CD4-positive, alpha-beta memory T cell (primary cell): ENCODE results near the gene CHCHD3. TPM values are rescaled to one million over a fixed set of nuclear protein-coding genes. Genes with fewer than 3 reads are reported as not detected.
"Not testable (repeated sequence)": the region's sequence is repeated elsewhere in the genome, so short reads cannot be mapped to it uniquely, and the experiment has no call there.

Source experiments
- CTCF ChIA-PET: fragments of 350-600 bp; sonication (Branson Sonifier 250); formaldehyde crosslinking; loops from one replicate; lab custom pipeline; 2021; ENCODE audit warnings: inconsistent platforms; ENCODE audit not compliant: partially characterized antibody; lab: Charles Lee
- POLR2A ChIA-PET: fragments of 350-600 bp; sonication (Branson Sonifier 250); formaldehyde crosslinking; loops from one replicate; lab custom pipeline; 2021; ENCODE audit not compliant: partially characterized antibody; lab: Charles Lee
- DNase-seq, 5 donors: peaks; one replicate each; pipeline versions ENCODE4 v3.0.0 to v3.0.0-alpha.2; 2020 to 2022; ENCODE audit warnings: mixed read lengths in 1 of 5
- H3K27ac ChIP-seq: one replicate; pipeline ENCODE4 v1.7.0; 2013; ENCODE audit warnings: low read depth, low read length
- H3K27me3 ChIP-seq: 2 replicates; pipeline ENCODE4 v1.7.0; 2013; ENCODE audit warnings: mild to moderate bottlenecking, low read length, moderate library complexity; ENCODE audit not compliant: insufficient read depth
- H3K36me3 ChIP-seq: 2 replicates; pipeline ENCODE4 v1.7.0; 2013; ENCODE audit warnings: mild to moderate bottlenecking, low read length, moderate library complexity; ENCODE audit not compliant: insufficient read depth
- H3K4me1 ChIP-seq: 2 replicates; pipeline ENCODE4 v1.7.0; 2013; ENCODE audit warnings: mild to moderate bottlenecking, low read length, moderate library complexity; ENCODE audit not compliant: insufficient read depth
- H3K4me3 ChIP-seq, 2 donors: one replicate each; pipeline ENCODE4 v1.7.0; 2013; ENCODE audit warnings: low read length in 2 of 2, mild to moderate bottlenecking in 1 of 2
- H3K9me3 ChIP-seq, 2 donors: one replicate each; pipeline ENCODE4 v1.7.0; 2013; ENCODE audit warnings: low read length in 2 of 2, control low read depth in 1 of 2; ENCODE audit not compliant: control insufficient read depth in 1 of 2
- H3K27ac Mint-ChIP-seq, 7 donors: one replicate each; pipeline ENCODE4 v1.8.0; 2020 to 2021; ENCODE audit warnings: mixed read lengths in 7 of 7, mild to moderate bottlenecking in 6 of 7, inconsistent platforms in 3 of 7, moderate library complexity in 3 of 7
- H3K27me3 Mint-ChIP-seq, 2 donors: one replicate each; pipeline ENCODE4 v1.8.0; 2020 to 2021; ENCODE audit warnings: mixed read lengths in 2 of 2
- H3K36me3 Mint-ChIP-seq, 2 donors: one replicate each; pipeline ENCODE4 v1.8.0; 2020 to 2021; ENCODE audit warnings: mixed read lengths in 2 of 2, inconsistent platforms in 1 of 2, mild to moderate bottlenecking in 1 of 2
- H3K4me1 Mint-ChIP-seq, 4 donors: one replicate each; pipeline ENCODE4 v1.8.0; 2020 to 2021; ENCODE audit warnings: mixed read lengths in 4 of 4, mild to moderate bottlenecking in 1 of 4
- H3K4me3 Mint-ChIP-seq, 8 donors: one replicate each; pipeline ENCODE4 v1.8.0; 2020 to 2021; ENCODE audit warnings: mixed read lengths in 8 of 8, mild to moderate bottlenecking in 7 of 8, moderate library complexity in 6 of 8, inconsistent platforms in 3 of 8
- H3K9me3 Mint-ChIP-seq, 8 donors: one replicate each; pipeline ENCODE4 v1.8.0; 2020 to 2021; ENCODE audit warnings: mixed read lengths in 8 of 8, mild to moderate bottlenecking in 5 of 8, inconsistent platforms in 3 of 8, moderate library complexity in 1 of 8
- intact Hi-C: fragments of 100-400 bp; cut with micrococcal nuclease; formaldehyde crosslinking; loops from one replicate; pipeline ENCODE4 v1.15.1; 2023
- polyA plus RNA-seq, 2 donors: library from polyadenylated mRNA; unstranded; fragments of 300-500 nt; fragmentation: Illumina TruSeq; gene quantifications; one replicate each; pipeline ENCODE4 v1.2.3, GENCODE V29; 2021
- total RNA-seq, 2 experiments: library from RNA; stranded (reverse); gene quantifications; one replicate each; pipeline ENCODE4 v1.2.3, GENCODE V29; 2021

CHCHD3 gene
- total and polyA plus RNA-seq, 4 experiments from 2014 or later: 25.2 to 77.3 (median 35.6) TPM

- H3K4me1 ChIP-seq: no peaks in the 10 kb centered on the region
- H3K27me3 ChIP-seq: no peaks in the 10 kb centered on the region
- Mint-ChIP-seq H3K9me3 (peaks cover 0 to 9% (median under 1%) of the 10 kb centered on the region in 8 donors), H3K36me3 (peaks cover 31 to 60% of the 10 kb centered on the region in 2 donors), H3K4me1 (peaks cover 0 to 4% (median 2%) of the 10 kb centered on the region in 4 donors), H3K27ac (no peak overlapping the region), H3K4me3 (no peak overlapping the region), H3K27me3 (no peaks in the 10 kb centered on the region)
- POLR2A ChIA-PET: no interaction called here
- DNase-seq: no peak
- no peak overlapping the region for H3K27ac ChIP-seq
- no peaks in the 10 kb centered on the region for H3K36me3 ChIP-seq
- H3K4me3 ChIP-seq: no peak overlapping the region
- intact Hi-C loops: no loop called here
- CTCF ChIA-PET: no interaction called here
- H3K9me3 ChIP-seq: no peaks in the 10 kb centered on the region
These were observed 148.8 kb downstream of the CHCHD3 start for GRCh38 chr7:132933072-132933458.

GRCh38 chr7:132932296-132933071 is 149.4 kb downstream of the CHCHD3 start:
- H3K9me3 ChIP-seq: no peaks in the 10 kb centered on the region
- no peaks in the 10 kb centered on the region for H3K27me3 ChIP-seq
- H3K4me3 ChIP-seq: no peak overlapping the region
- H3K27ac ChIP-seq: no peak overlapping the region
- Mint-ChIP-seq H3K9me3 (peaks cover 0 to 9% (median under 1%) of the 10 kb centered on the region in 8 donors), H3K4me3 (no peak overlapping the region), H3K27me3 (no peaks in the 10 kb centered on the region), H3K27ac (no peak overlapping the region), H3K36me3 (peaks cover 33 to 60% of the 10 kb centered on the region in 2 donors), H3K4me1 (peaks cover 0 to 4% (median 2%) of the 10 kb centered on the region in 4 donors)
- no peaks in the 10 kb centered on the region for H3K4me1 ChIP-seq
- POLR2A ChIA-PET: no interaction called here
- no peaks in the 10 kb centered on the region for H3K36me3 ChIP-seq
- CTCF ChIA-PET: no interaction called here
- DNase-seq: no peak
- intact Hi-C loops: no loop called here

- Histone ChIP-seq H3K27me3 (no peaks in the 10 kb centered on the region), H3K4me3 (no peak overlapping the region), H3K27ac (no peak overlapping the region), H3K9me3 (no peaks in the 10 kb centered on the region), H3K36me3 (no peaks in the 10 kb centered on the region), H3K4me1 (no peaks in the 10 kb centered on the region)
- H3K4me1 Mint-ChIP-seq: peaks cover 0 to 5% (median 2%) of the 10 kb centered on the region in 4 donors
- intact Hi-C loops: no loop called here
- H3K27ac Mint-ChIP-seq: no peak overlapping the region
- H3K9me3 Mint-ChIP-seq: peaks cover 0 to 5% (median under 1%) of the 10 kb centered on the region in 8 donors
- CTCF ChIA-PET: no interaction called here
- no peaks in the 10 kb centered on the region for H3K27me3 Mint-ChIP-seq
- POLR2A ChIA-PET: no interaction called here
- no peak overlapping the region for H3K4me3 Mint-ChIP-seq
- peaks cover 43 to 69% of the 10 kb centered on the region in 2 donors for H3K36me3 Mint-ChIP-seq
- DNase-seq: no peak
These were observed 151.0 kb downstream of the CHCHD3 start for GRCh38 chr7:132930881-132931280.

- peaks cover 43 to 66% of the 10 kb centered on the region in 2 donors for H3K36me3 Mint-ChIP-seq
- H3K27ac Mint-ChIP-seq: not testable (repeated sequence)
These were observed 151.9 kb downstream of the CHCHD3 start for GRCh38 chr7:132929944-132930343.

GRCh38 chr7:132919771-132920170 is 162.1 kb downstream of the CHCHD3 start:
- H3K27ac Mint-ChIP-seq: no peak overlapping the region
- no peaks in the 10 kb centered on the region for H3K9me3 Mint-ChIP-seq
- Histone ChIP-seq H3K27ac (no peak overlapping the region), H3K36me3 (no peaks in the 10 kb centered on the region), H3K4me1 (no peaks in the 10 kb centered on the region), H3K4me3 (no peak overlapping the region), H3K27me3 (no peaks in the 10 kb centered on the region), H3K9me3 (no peaks in the 10 kb centered on the region)
- ChIA-PET POLR2A (no interaction called here), CTCF (no interaction called here)
- DNase-seq: no peak
- no peaks in the 10 kb centered on the region for H3K27me3 Mint-ChIP-seq
- H3K4me3 Mint-ChIP-seq: no peak overlapping the region
- peaks cover 13 to 25% of the 10 kb centered on the region in 2 donors for H3K36me3 Mint-ChIP-seq
- H3K4me1 Mint-ChIP-seq: peaks cover 0 to 1% (median 0%) of the 10 kb centered on the region in 4 donors
- intact Hi-C loops: no loop called here

More at GRCh38 chr7:132929944-132930343, 151.9 kb downstream of the CHCHD3 start:
- H3K4me1 Mint-ChIP-seq, H3K27ac ChIP-seq, H3K36me3 ChIP-seq, H3K9me3 ChIP-seq, H3K4me3 Mint-ChIP-seq, H3K4me1 ChIP-seq, intact Hi-C loops, H3K27me3 Mint-ChIP-seq, H3K27me3 ChIP-seq, H3K4me3 ChIP-seq, POLR2A ChIA-PET, DNase-seq, H3K9me3 Mint-ChIP-seq: not testable (repeated sequence)
- CTCF ChIA-PET: interaction anchor here (1.0 kb wide), 1 partner anchor 276 kb away, joined by 3 read pairs; no protein-coding TSS in a partner anchor

GRCh38 chr7:132915647-132916046 is 166.2 kb downstream of the CHCHD3 start:
- CTCF ChIA-PET: no interaction called here
- peak overlapping the region in 1 of 7 donors; percentile 64 for H3K27ac Mint-ChIP-seq
- Histone ChIP-seq H3K4me1 (no peaks in the 10 kb centered on the region), H3K36me3 (no peaks in the 10 kb centered on the region), H3K27me3 (no peaks in the 10 kb centered on the region), H3K9me3 (no peaks in the 10 kb centered on the region), H3K4me3 (no peak overlapping the region), H3K27ac (no peak overlapping the region)
- intact Hi-C loops: no loop called here
- H3K9me3 Mint-ChIP-seq: peaks cover 0 to 2% (median 0%) of the 10 kb centered on the region in 8 donors
- no peak overlapping the region for H3K4me3 Mint-ChIP-seq
- POLR2A ChIA-PET: no interaction called here
- H3K36me3 Mint-ChIP-seq: peaks cover 23 to 40% of the 10 kb centered on the region in 2 donors
- no peak for DNase-seq
- H3K4me1 Mint-ChIP-seq: peaks cover 0 to 4% (median 1%) of the 10 kb centered on the region in 4 donors
- H3K27me3 Mint-ChIP-seq: no peaks in the 10 kb centered on the region

GRCh38 chr7:132910657-132911056 is 171.2 kb downstream of the CHCHD3 start:
- Mint-ChIP-seq H3K9me3 (peaks cover 0 to 2% (median 0%) of the 10 kb centered on the region in 8 donors), H3K4me1 (peaks cover 0 to 7% (median 4%) of the 10 kb centered on the region in 4 donors), H3K36me3 (peaks cover 30 to 60% of the 10 kb centered on the region in 2 donors), H3K27me3 (no peaks in the 10 kb centered on the region), H3K27ac (no peak overlapping the region), H3K4me3 (no peak overlapping the region)
- Histone ChIP-seq H3K4me3 (no peak overlapping the region), H3K27ac (no peak overlapping the region), H3K27me3 (no peaks in the 10 kb centered on the region), H3K9me3 (no peaks in the 10 kb centered on the region), H3K4me1 (no peaks in the 10 kb centered on the region), H3K36me3 (no peaks in the 10 kb centered on the region)
- POLR2A ChIA-PET: no interaction called here
- intact Hi-C loops: no loop called here
- no peak for DNase-seq
- CTCF ChIA-PET: no interaction called here
